CD4-positive, alpha-beta T cell (primary cell): ENCODE measurements around the gene DICER1. TPM values are rescaled to one million over a fixed set of nuclear protein-coding genes. Genes with fewer than 3 reads are reported as not detected.
A peak's percentile ranks its signal among the peaks of the same experiment; 100 is the strongest.

Experiments used
- ATAC-seq: fragments of 200-7000 bp; cut with Tn5 transposase; one replicate; pipeline ENCODE4 v1.10.0; 2022; ENCODE audit warnings: mild to moderate bottlenecking; ENCODE audit not compliant: poor library complexity
- CTCF ChIA-PET: fragments of 350-600 bp; sonication (Branson Sonifier 250); formaldehyde crosslinking; loops from one replicate; lab custom pipeline; 2021; ENCODE audit warnings: antibody characterized with exemption, inconsistent platforms; lab: Charles Lee
- POLR2A ChIA-PET: fragments of 350-600 bp; sonication (Branson Sonifier 250); formaldehyde crosslinking; loops from one replicate; lab custom pipeline; 2021; ENCODE audit warnings: antibody characterized with exemption, inconsistent platforms; lab: Charles Lee
- DNase-seq, 14 experiments: peaks; one replicate each; pipeline ENCODE4 v3.0.0-alpha.2; 2013 to 2020; ENCODE audit warnings: mixed read lengths in 2 of 14
- H3K27ac ChIP-seq, 2 donors: one replicate each; pipeline versions ENCODE4 v1.5.1 to v1.7.0; 2013; ENCODE audit warnings: low read length in 2 of 2, low read depth in 1 of 2, mild to moderate bottlenecking in 1 of 2
- H3K27me3 ChIP-seq, 2 experiments: 1 replicate in 1 of 2; 2 replicates in 1 of 2; pipeline versions ENCODE4 v1.6.1 to v1.7.0; 2013; ENCODE audit warnings: low read length in 2 of 2, control low read depth in 1 of 2, mild to moderate bottlenecking in 1 of 2, moderate library complexity in 1 of 2; ENCODE audit not compliant: insufficient read depth in 2 of 2, control insufficient read depth in 1 of 2
- H3K36me3 ChIP-seq: one replicate; pipeline ENCODE4 v1.6.1; 2013; ENCODE audit warnings: low read length, control low read depth; ENCODE audit not compliant: insufficient read depth
- H3K4me1 ChIP-seq: one replicate; pipeline ENCODE4 v1.6.1; 2013; ENCODE audit warnings: low read length, control low read depth; ENCODE audit not compliant: insufficient read depth
- H3K4me3 ChIP-seq: one replicate; pipeline ENCODE4 v1.5.1; 2013; ENCODE audit warnings: mild to moderate bottlenecking, low read length, moderate library complexity
- H3K9me3 ChIP-seq, 2 experiments: 1 replicate in 1 of 2; 2 replicates in 1 of 2; pipeline versions ENCODE4 v1.6.1 to v1.7.0; 2013; ENCODE audit warnings: low read length in 2 of 2, mild to moderate bottlenecking in 2 of 2, control low read depth in 1 of 2, moderate library complexity in 1 of 2; ENCODE audit not compliant: control insufficient read depth in 1 of 2, insufficient read depth in 1 of 2
- H3K27ac Mint-ChIP-seq: one replicate; pipeline ENCODE4 v1.8.0; 2020; ENCODE audit warnings: mixed read lengths
- H3K27me3 Mint-ChIP-seq: one replicate; pipeline ENCODE4 v1.8.0; 2021; ENCODE audit warnings: mixed read lengths
- H3K36me3 Mint-ChIP-seq: one replicate; pipeline ENCODE4 v1.8.0; 2021; ENCODE audit warnings: low read depth, mixed read lengths
- H3K4me1 Mint-ChIP-seq: one replicate; pipeline ENCODE4 v1.8.0; 2021; ENCODE audit warnings: low read depth, mixed read lengths
- H3K4me3 Mint-ChIP-seq: one replicate; pipeline ENCODE4 v1.8.0; 2020; ENCODE audit warnings: mild to moderate bottlenecking, mixed read lengths
- H3K9me3 Mint-ChIP-seq: one replicate; pipeline ENCODE4 v1.8.0; 2020; ENCODE audit warnings: mixed read lengths
- CTCF ChIP-seq: fragments of 200-600 bp; IDR thresholded peaks from one replicate; pipeline ENCODE4 v1.8.0; 2022; ENCODE audit warnings: antibody characterized with exemption, mild to moderate bottlenecking
- intact Hi-C, 2 experiments: fragments of 100-400 bp; cut with DNase I in 1 of 2; cut with micrococcal nuclease in 1 of 2; formaldehyde crosslinking; loops; one replicate each; pipeline versions ENCODE4 v1.15.1 to v1.9.0; 2023 to 2025; cut with DNase I, micrococcal nuclease
- total RNA-seq, 174 experiments: library from RNA in 2 of 174; stranded (reverse) in 2 of 174; gene quantifications; one replicate each; pipeline ENCODE4 v1.2.3 and lab custom pipeline; 2021 to 2026

DICER1 gene
- total RNA-seq, 2 experiments from 2014 or later = 53.7 to 66.0 TPM

- Mint-ChIP-seq H3K36me3 (peaks cover 6% of the 10 kb centered on the region), H3K9me3 (peaks cover 9% of the 10 kb centered on the region), H3K4me1 (peaks cover 12% of the 10 kb centered on the region), H3K27me3 (no peaks in the 10 kb centered on the region), H3K4me3 (no peak overlapping the region), H3K27ac (no peak overlapping the region)
- Histone ChIP-seq H3K36me3 (no peaks in the 10 kb centered on the region), H3K4me1 (peaks cover 9% of the 10 kb centered on the region), H3K27me3 (no peaks in the 10 kb centered on the region), H3K4me3 (no peak overlapping the region), H3K27ac (no peak overlapping the region), H3K9me3 (peaks cover 9 to 15% of the 10 kb centered on the region in 2 experiments)
- no peak for TF ChIP-seq CTCF
- DNase-seq (no peak), ATAC-seq (no peak)
- ChIA-PET POLR2A (no interaction called here), CTCF (no interaction called here)
- intact Hi-C loops = no loop called here
These were observed 5.3 kb upstream of the DICER1 start for GRCh38 chr14:95162641-95163040.

- no peaks in the 10 kb centered on the region for H3K9me3 ChIP-seq
- intact Hi-C loops = loop anchor here in 1 of 2 experiments (5.0 to 10.0 kb wide), 3 partner anchors 360 to 1638 kb away; partner anchors contain the start of genes SYNE3 and VRK1
- Mint-ChIP-seq H3K36me3 (peaks cover 7% of the 10 kb centered on the region), H3K27ac (peak overlapping the region; percentile 100), H3K27me3 (no peaks in the 10 kb centered on the region), H3K9me3 (no peaks in the 10 kb centered on the region), H3K4me3 (peak overlapping the region; percentile 99), H3K4me1 (peaks cover 55% of the 10 kb centered on the region)
- peak overlapping the region in 1 of 2 donors; percentile 87 for H3K27ac ChIP-seq
- ATAC-seq = peak; percentile 19
- H3K4me3 ChIP-seq = peak overlapping the region; percentile 83
- DNase-seq = no peak
- POLR2A ChIA-PET = interaction anchor here (0.9 to 1.6 kb wide), 8 partner anchors 8 to 1076 kb away, joined by 3 to 9 read pairs (median 4); partner anchors contain the start of genes DDX24, GLRX5 and IFI27L1
- TF ChIP-seq CTCF = no peak
- H3K27me3 ChIP-seq = no peaks in the 10 kb centered on the region
- H3K4me1 ChIP-seq = peaks cover 28% of the 10 kb centered on the region
- CTCF ChIA-PET = no interaction called here
- H3K36me3 ChIP-seq = no peaks in the 10 kb centered on the region
These were observed 342 bp downstream of the DICER1 start for GRCh38 chr14:95157048-95157326.

GRCh38 chr14:95156161-95157047 is 925 bp downstream of the DICER1 start:
- DNase-seq (peak in 12 of 14 experiments; percentile 5 to 64 (median 23)), ATAC-seq (peak; percentile 13)
- H3K4me1 ChIP-seq = peaks cover 30% of the 10 kb centered on the region
- H3K4me3 Mint-ChIP-seq = peak overlapping the region; percentile 88
- H3K27me3 ChIP-seq = no peaks in the 10 kb centered on the region
- no peak for TF ChIP-seq CTCF
- H3K4me3 ChIP-seq = peak overlapping the region; percentile 73
- no peaks in the 10 kb centered on the region for H3K9me3 ChIP-seq
- H3K27ac ChIP-seq = peak overlapping the region in 1 of 2 donors; percentile 25
- intact Hi-C loops = loop anchor here in 1 of 2 experiments (5.0 to 10.0 kb wide), 3 partner anchors 361 to 1638 kb away; partner anchors contain the start of genes SYNE3 and VRK1
- H3K9me3 Mint-ChIP-seq = no peaks in the 10 kb centered on the region
- POLR2A ChIA-PET = interaction anchor here (1.0 to 1.6 kb wide), 3 partner anchors 13 to 378 kb away, joined by 3 to 5 read pairs (median 4); partner anchors contain the start of gene GLRX5
- H3K36me3 Mint-ChIP-seq = peaks cover 7% of the 10 kb centered on the region
- no peaks in the 10 kb centered on the region for H3K36me3 ChIP-seq
- CTCF ChIA-PET = no interaction called here
- peaks cover 61% of the 10 kb centered on the region for H3K4me1 Mint-ChIP-seq
- peak overlapping the region; percentile 80 for H3K27ac Mint-ChIP-seq
- no peaks in the 10 kb centered on the region for H3K27me3 Mint-ChIP-seq
